ENCODE results near the gene ATRX. TPM values are rescaled to one million over a fixed set of nuclear protein-coding genes. Genes with fewer than 3 reads are reported as not detected.
"Not testable (repeated sequence)": the region's sequence is repeated elsewhere in the genome, so short reads cannot be mapped to it uniquely, and the experiment has no call there.

ATRX gene
- polyA plus RNA-seq, 1 of the 3 experiments (the other 2 are of a cell fraction), result 27.6 TPM

DNA sequence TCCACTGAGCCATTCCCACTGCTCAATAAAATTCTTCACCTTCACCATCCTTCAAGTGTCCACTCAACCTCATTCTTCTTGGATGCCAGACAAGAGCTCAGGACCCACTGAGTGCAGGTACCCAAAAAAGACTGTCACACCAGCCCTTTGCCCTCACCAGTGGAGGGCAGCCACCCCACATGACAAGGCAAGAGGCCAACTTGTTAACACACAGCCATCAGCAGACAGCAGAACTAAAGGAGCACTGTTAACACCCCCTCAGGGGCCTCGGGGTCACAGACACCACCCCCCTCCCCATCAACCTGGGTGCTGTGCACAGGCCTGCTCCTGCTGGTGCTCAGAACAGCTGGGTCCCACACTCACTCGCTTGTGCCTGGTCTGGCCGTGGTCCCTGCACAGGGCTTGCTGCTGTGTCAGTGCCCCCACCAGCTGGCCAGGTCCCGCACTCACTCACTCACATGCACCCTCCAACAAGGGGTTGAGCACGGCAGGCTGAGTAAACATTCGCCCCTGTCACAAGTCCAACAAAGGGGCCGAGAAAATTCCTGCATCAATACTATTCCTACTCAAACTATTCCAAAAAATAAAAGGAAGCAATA is 54.1 kb downstream of the ATRX start (continued):
- TF ChIP-seq CHD2 (IDR thresholded peaks at IDR 0.05; ENCODE audit: low read length, partially characterized antibody), result no peak
- TF ChIP-seq SIN3A (IDR thresholded peaks at IDR 0.05; ENCODE audit: borderline replicate concordance, low read depth, low read length), result no peak
- no peak for TF ChIP-seq EP300 (IDR thresholded peaks at IDR 0.05; ENCODE audit: borderline replicate concordance in 1 of 2, low read depth in 1 of 2, low read length in 1 of 2)
- no peak for TF ChIP-seq TEAD4 (IDR thresholded peaks at IDR 0.05; ENCODE audit: borderline replicate concordance, insufficient read depth)
- TF ChIP-seq TAF1 (IDR thresholded peaks at IDR 0.05; ENCODE audit: borderline replicate concordance, low read depth, low read length), result no peak

GRCh38 chrX:77726095-77726494 is 59.9 kb downstream of the ATRX start:
- peaks cover 12% of the 10 kb centered on the region for H3F3A ChIP-seq (replicated peaks; ENCODE audit: insufficient read depth)
- H3K27ac ChIP-seq (ENCODE audit: low read depth in 2 of 2, low read length in 1 of 2); H3K36me3 ChIP-seq (replicated peaks in 1 of 2; ENCODE audit: control insufficient read depth in 1 of 2, insufficient read depth in 2 of 2, low read length in 1 of 2); H3K4me3 ChIP-seq (ENCODE audit: low read depth in 2 of 2, low read length in 1 of 2); H3K27me3 ChIP-seq (ENCODE audit: insufficient read depth); H3K4me1 ChIP-seq (ENCODE audit: control insufficient read depth in 1 of 2, insufficient read depth in 2 of 2, low read depth in 1 of 2, low read length in 1 of 2); POLR2A ChIA-PET; H3K9me2 ChIP-seq; H3K4me2 ChIP-seq; CTCF ChIA-PET; H3K9me3 ChIP-seq; DNase-seq; H2AFZ ChIP-seq (ENCODE audit: low read depth); H3K9ac ChIP-seq: not testable (repeated sequence)
- WGBS (ENCODE audit: low lambda C conversion rate), result 98% methylated on average over 3 of the region's 3 CpGs
- H3K79me2 ChIP-seq (ENCODE audit: insufficient read depth), result peaks cover 100% of the 10 kb centered on the region
- H4K20me1 ChIP-seq (ENCODE audit: insufficient read depth), result peaks cover 97% of the 10 kb centered on the region

DNA sequence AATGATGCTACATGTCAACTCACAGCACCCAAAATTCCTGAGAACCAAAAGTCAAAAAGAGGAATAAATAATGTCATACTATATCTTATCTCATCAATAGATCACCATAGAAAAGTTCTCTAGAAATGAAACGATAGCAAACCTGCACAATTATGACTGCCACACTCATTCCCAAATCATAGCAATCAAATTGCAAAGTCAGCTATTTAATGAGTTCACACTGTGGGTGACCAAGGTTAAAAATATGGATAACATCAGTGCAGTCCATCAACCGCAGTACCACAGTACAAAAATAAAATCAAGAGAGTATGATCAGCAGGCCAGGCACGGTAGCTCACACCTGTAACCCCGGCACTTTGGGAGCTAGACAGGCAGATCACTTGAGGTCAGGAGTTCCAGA is 62.3 kb downstream of the ATRX start:
- Histone ChIP-seq H3F3A (replicated peaks; ENCODE audit: insufficient read depth) (peaks cover 3% of the 10 kb centered on the region), H3K9me2 (no peaks in the 10 kb centered on the region), H3K27ac (ENCODE audit: low read depth in 2 of 2, low read length in 1 of 2) (no peak overlapping the region), H3K4me1 (ENCODE audit: control insufficient read depth in 1 of 2, insufficient read depth in 2 of 2, low read depth in 1 of 2, low read length in 1 of 2) (no peaks in the 10 kb centered on the region), H3K4me3 (ENCODE audit: low read depth in 2 of 2, low read length in 1 of 2) (no peak overlapping the region), H3K9ac (no peak overlapping the region), H2AFZ (ENCODE audit: low read depth) (no peak overlapping the region), H3K36me3 (replicated peaks in 1 of 2; ENCODE audit: control insufficient read depth in 1 of 2, insufficient read depth in 2 of 2, low read length in 1 of 2) (peaks cover 0 to 6% of the 10 kb centered on the region in 2 experiments), H3K27me3 (ENCODE audit: insufficient read depth) (no peaks in the 10 kb centered on the region), H3K9me3 (no peaks in the 10 kb centered on the region), H3K4me2 (no peak overlapping the region), H3K79me2 (ENCODE audit: insufficient read depth) (peaks cover 100% of the 10 kb centered on the region), H4K20me1 (ENCODE audit: insufficient read depth) (peaks cover 97% of the 10 kb centered on the region)
- no peak for DNase-seq
- ChIA-PET POLR2A (no interaction called here), CTCF (interaction anchor here (0.7 kb wide), 1 partner anchor 9 kb away, joined by 3 read pairs; no protein-coding TSS in a partner anchor)
- 86% methylated on average over 4 of the region's 4 CpGs for WGBS (ENCODE audit: low lambda C conversion rate)
- TF ChIP-seq, protein P1, sequence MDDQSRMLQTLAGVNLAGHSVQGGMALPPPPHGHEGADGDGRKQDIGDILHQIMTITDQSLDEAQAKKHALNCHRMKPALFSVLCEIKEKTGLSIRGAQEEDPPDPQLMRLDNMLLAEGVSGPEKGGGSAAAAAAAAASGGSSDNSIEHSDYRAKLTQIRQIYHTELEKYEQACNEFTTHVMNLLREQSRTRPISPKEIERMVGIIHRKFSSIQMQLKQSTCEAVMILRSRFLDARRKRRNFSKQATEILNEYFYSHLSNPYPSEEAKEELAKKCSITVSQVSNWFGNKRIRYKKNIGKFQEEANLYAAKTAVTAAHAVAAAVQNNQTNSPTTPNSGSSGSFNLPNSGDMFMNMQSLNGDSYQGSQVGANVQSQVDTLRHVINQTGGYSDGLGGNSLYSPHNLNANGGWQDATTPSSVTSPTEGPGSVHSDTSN (IDR thresholded peaks at IDR 0.05), result no peak
- no peak for TF ChIP-seq TEAD4 (IDR thresholded peaks at IDR 0.05; ENCODE audit: borderline replicate concordance, insufficient read depth)
- no peak for TF ChIP-seq MEF2A (IDR thresholded peaks at IDR 0.05; ENCODE audit: borderline replicate concordance, low read depth)
- TF ChIP-seq POLR2AphosphoS5 (IDR thresholded peaks at IDR 0.05; ENCODE audit: low read depth, low read length), result no peak
- no peak for TF ChIP-seq EZH2phosphoT487 (IDR thresholded peaks at IDR 0.05; ENCODE audit: borderline replicate concordance, low read depth)
- TF ChIP-seq, protein P2, sequence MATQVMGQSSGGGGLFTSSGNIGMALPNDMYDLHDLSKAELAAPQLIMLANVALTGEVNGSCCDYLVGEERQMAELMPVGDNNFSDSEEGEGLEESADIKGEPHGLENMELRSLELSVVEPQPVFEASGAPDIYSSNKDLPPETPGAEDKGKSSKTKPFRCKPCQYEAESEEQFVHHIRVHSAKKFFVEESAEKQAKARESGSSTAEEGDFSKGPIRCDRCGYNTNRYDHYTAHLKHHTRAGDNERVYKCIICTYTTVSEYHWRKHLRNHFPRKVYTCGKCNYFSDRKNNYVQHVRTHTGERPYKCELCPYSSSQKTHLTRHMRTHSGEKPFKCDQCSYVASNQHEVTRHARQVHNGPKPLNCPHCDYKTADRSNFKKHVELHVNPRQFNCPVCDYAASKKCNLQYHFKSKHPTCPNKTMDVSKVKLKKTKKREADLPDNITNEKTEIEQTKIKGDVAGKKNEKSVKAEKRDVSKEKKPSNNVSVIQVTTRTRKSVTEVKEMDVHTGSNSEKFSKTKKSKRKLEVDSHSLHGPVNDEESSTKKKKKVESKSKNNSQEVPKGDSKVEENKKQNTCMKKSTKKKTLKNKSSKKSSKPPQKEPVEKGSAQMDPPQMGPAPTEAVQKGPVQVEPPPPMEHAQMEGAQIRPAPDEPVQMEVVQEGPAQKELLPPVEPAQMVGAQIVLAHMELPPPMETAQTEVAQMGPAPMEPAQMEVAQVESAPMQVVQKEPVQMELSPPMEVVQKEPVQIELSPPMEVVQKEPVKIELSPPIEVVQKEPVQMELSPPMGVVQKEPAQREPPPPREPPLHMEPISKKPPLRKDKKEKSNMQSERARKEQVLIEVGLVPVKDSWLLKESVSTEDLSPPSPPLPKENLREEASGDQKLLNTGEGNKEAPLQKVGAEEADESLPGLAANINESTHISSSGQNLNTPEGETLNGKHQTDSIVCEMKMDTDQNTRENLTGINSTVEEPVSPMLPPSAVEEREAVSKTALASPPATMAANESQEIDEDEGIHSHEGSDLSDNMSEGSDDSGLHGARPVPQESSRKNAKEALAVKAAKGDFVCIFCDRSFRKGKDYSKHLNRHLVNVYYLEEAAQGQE (IDR thresholded peaks at IDR 0.05; ENCODE audit: low read depth, low read length), result no peak
- TF ChIP-seq, protein P3, sequence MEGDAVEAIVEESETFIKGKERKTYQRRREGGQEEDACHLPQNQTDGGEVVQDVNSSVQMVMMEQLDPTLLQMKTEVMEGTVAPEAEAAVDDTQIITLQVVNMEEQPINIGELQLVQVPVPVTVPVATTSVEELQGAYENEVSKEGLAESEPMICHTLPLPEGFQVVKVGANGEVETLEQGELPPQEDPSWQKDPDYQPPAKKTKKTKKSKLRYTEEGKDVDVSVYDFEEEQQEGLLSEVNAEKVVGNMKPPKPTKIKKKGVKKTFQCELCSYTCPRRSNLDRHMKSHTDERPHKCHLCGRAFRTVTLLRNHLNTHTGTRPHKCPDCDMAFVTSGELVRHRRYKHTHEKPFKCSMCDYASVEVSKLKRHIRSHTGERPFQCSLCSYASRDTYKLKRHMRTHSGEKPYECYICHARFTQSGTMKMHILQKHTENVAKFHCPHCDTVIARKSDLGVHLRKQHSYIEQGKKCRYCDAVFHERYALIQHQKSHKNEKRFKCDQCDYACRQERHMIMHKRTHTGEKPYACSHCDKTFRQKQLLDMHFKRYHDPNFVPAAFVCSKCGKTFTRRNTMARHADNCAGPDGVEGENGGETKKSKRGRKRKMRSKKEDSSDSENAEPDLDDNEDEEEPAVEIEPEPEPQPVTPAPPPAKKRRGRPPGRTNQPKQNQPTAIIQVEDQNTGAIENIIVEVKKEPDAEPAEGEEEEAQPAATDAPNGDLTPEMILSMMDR (IDR thresholded peaks at IDR 0.05), result no peak
- no peak for TF ChIP-seq NFIC (IDR thresholded peaks at IDR 0.05; ENCODE audit: borderline replicate concordance)
- no peak for TF ChIP-seq IRF3 (IDR thresholded peaks at IDR 0.05; ENCODE audit: low read depth, low read length)
- no peak for TF ChIP-seq ELF1 (IDR thresholded peaks at IDR 0.05)
- no peak for TF ChIP-seq TCF12 (IDR thresholded peaks at IDR 0.05)
- TF ChIP-seq USF1 (IDR thresholded peaks at IDR 0.05; ENCODE audit: borderline replicate concordance, low read depth), result no peak
- TF ChIP-seq GATA2 (CRISPR knock-in tag; IDR thresholded peaks at IDR 0.05), result no peak

Measured in SK-N-SH (cell line).